Stomach smooth muscle (tissue), 2 donors: Measurements from ENCODE around the gene SPATC1L.
"Not testable (repeated sequence)": the region's sequence is repeated elsewhere in the genome, so short reads cannot be mapped to it uniquely, and the experiment has no call there.

ENCODE experiments used
- H3K27ac ChIP-seq: one replicate; pipeline ENCODE4 v1.7.0; 2013; ENCODE audit warnings: mild to moderate bottlenecking, low read length, inconsistent platforms
- H3K27me3 ChIP-seq, 2 donors: one replicate each; pipeline ENCODE4 v1.7.0; 2013; ENCODE audit warnings: low read length in 2 of 2; ENCODE audit not compliant: insufficient read depth in 2 of 2, control insufficient read depth in 1 of 2
- H3K36me3 ChIP-seq, 2 donors: one replicate each; pipeline ENCODE4 v1.7.0; 2013; ENCODE audit warnings: low read length in 2 of 2; ENCODE audit not compliant: control insufficient read depth in 2 of 2, insufficient read depth in 2 of 2
- H3K4me1 ChIP-seq: one replicate; pipeline ENCODE4 v1.7.0; 2013; ENCODE audit warnings: low read length; ENCODE audit not compliant: control insufficient read depth, insufficient read depth
- H3K4me3 ChIP-seq, 2 donors: one replicate each; pipeline ENCODE4 v1.7.0; 2013; ENCODE audit warnings: low read length in 2 of 2
- H3K9ac ChIP-seq, 2 donors: one replicate each; pipeline ENCODE4 v1.7.0; 2013; ENCODE audit warnings: low read length in 2 of 2, mild to moderate bottlenecking in 1 of 2
- H3K9me3 ChIP-seq, 2 donors: one replicate each; pipeline ENCODE4 v1.7.0; 2013; ENCODE audit warnings: low read length in 2 of 2; ENCODE audit not compliant: control insufficient read depth in 2 of 2
- donor health status: healthy.
- donor health status: Pancreatic carcinoma.

Gene SPATC1L

GRCh38 chr21:46180778-46181391 is 3.4 kb downstream of the SPATC1L start:
- peaks cover 6% of the 10 kb centered on the region for H3K4me1 ChIP-seq
- no peak overlapping the region for H3K27ac ChIP-seq

GRCh38 chr21:46180079-46180722 is 4.1 kb downstream of the SPATC1L start:
- Histone ChIP-seq H3K9me3 (no peaks in the 10 kb centered on the region), H3K9ac (no peak overlapping the region), H3K27ac (no peak overlapping the region), H3K36me3 (no peaks in the 10 kb centered on the region), H3K4me3 (no peak overlapping the region), H3K4me1 (peaks cover 6% of the 10 kb centered on the region), H3K27me3 (no peaks in the 10 kb centered on the region)

More at GRCh38 chr21:46180778-46181391, 3.4 kb downstream of the SPATC1L start:
- no peak overlapping the region for H3K9ac ChIP-seq
- H3K9me3 ChIP-seq, result no peaks in the 10 kb centered on the region
- H3K36me3 ChIP-seq, result no peaks in the 10 kb centered on the region
- no peak overlapping the region for H3K4me3 ChIP-seq
- peaks cover 0 to 3% of the 10 kb centered on the region in 2 donors for H3K27me3 ChIP-seq

GRCh38 chr21:46179708-46180078 is 4.6 kb downstream of the SPATC1L start:
- H3K27ac ChIP-seq, result no peak overlapping the region

GRCh38 chr21:46178961-46179360 is 5.3 kb downstream of the SPATC1L start:
- no peak overlapping the region for H3K27ac ChIP-seq

More at GRCh38 chr21:46179708-46180078, 4.6 kb downstream of the SPATC1L start:
- H3K4me1 ChIP-seq, result peaks cover 3% of the 10 kb centered on the region
- H3K9me3 ChIP-seq, result no peaks in the 10 kb centered on the region
- no peaks in the 10 kb centered on the region for H3K36me3 ChIP-seq
- H3K4me3 ChIP-seq, result no peak overlapping the region
- no peak overlapping the region for H3K9ac ChIP-seq
- no peaks in the 10 kb centered on the region for H3K27me3 ChIP-seq

GRCh38 chr21:46176443-46177129 is 7.7 kb downstream of the SPATC1L start:
- not testable (repeated sequence) for H3K27ac ChIP-seq, H3K9me3 ChIP-seq, H3K4me3 ChIP-seq, H3K27me3 ChIP-seq, H3K9ac ChIP-seq, H3K36me3 ChIP-seq, H3K4me1 ChIP-seq

More at GRCh38 chr21:46178961-46179360, 5.3 kb downstream of the SPATC1L start:
- Histone ChIP-seq H3K9me3 (no peaks in the 10 kb centered on the region), H3K36me3 (no peaks in the 10 kb centered on the region), H3K9ac (no peak overlapping the region), H3K4me1 (peaks cover 1% of the 10 kb centered on the region), H3K27me3 (no peaks in the 10 kb centered on the region), H3K4me3 (no peak overlapping the region)

- Histone ChIP-seq H3K4me1 (no peaks in the 10 kb centered on the region), H3K27me3 (no peaks in the 10 kb centered on the region), H3K9ac (no peak overlapping the region), H3K27ac (no peak overlapping the region), H3K9me3 (no peaks in the 10 kb centered on the region), H3K36me3 (no peaks in the 10 kb centered on the region), H3K4me3 (no peak overlapping the region)
Measured at GRCh38 chr21:46173573-46173972, 10.7 kb downstream of the SPATC1L start.

- no peak overlapping the region for H3K27ac ChIP-seq
Measured at GRCh38 chr21:46172863-46173528, 11.3 kb downstream of the SPATC1L start.

GRCh38 chr21:46171996-46172862 is 12.0 kb downstream of the SPATC1L start:
- no peaks in the 10 kb centered on the region for H3K36me3 ChIP-seq
- H3K4me1 ChIP-seq, result no peaks in the 10 kb centered on the region
- H3K9me3 ChIP-seq, result no peaks in the 10 kb centered on the region
- H3K27ac ChIP-seq, result no peak overlapping the region
- no peak overlapping the region for H3K9ac ChIP-seq
- H3K4me3 ChIP-seq, result no peak overlapping the region
- H3K27me3 ChIP-seq, result no peaks in the 10 kb centered on the region

More at GRCh38 chr21:46172863-46173528, 11.3 kb downstream of the SPATC1L start:
- Histone ChIP-seq H3K36me3 (no peaks in the 10 kb centered on the region), H3K9ac (no peak overlapping the region), H3K4me3 (no peak overlapping the region), H3K27me3 (no peaks in the 10 kb centered on the region), H3K4me1 (no peaks in the 10 kb centered on the region), H3K9me3 (no peaks in the 10 kb centered on the region)

- Histone ChIP-seq H3K36me3 (no peaks in the 10 kb centered on the region), H3K9me3 (no peaks in the 10 kb centered on the region), H3K27ac (no peak overlapping the region), H3K4me1 (no peaks in the 10 kb centered on the region), H3K4me3 (no peak overlapping the region), H3K9ac (no peak overlapping the region), H3K27me3 (no peaks in the 10 kb centered on the region)
Measured at GRCh38 chr21:46171585-46171984, 12.7 kb downstream of the SPATC1L start.
